Common myeloid progenitor, CD34-positive (primary cell): Measurements from ENCODE around the gene MARCHF7.
A peak's percentile ranks its signal among the peaks of the same experiment; 100 is the strongest.
"Not testable (repeated sequence)": the region's sequence is repeated elsewhere in the genome, so short reads cannot be mapped to it uniquely, and the experiment has no call there.

Experiments used
- CTCF ChIA-PET: fragments of 350-600 bp; sonication (Branson Sonifier 250); formaldehyde crosslinking; loops from one replicate; lab custom pipeline; 2021; ENCODE audit warnings: antibody characterized with exemption; lab: Charles Lee
- POLR2A ChIA-PET: fragments of 350-600 bp; sonication (Branson Sonifier 250); formaldehyde crosslinking; loops from one replicate; lab custom pipeline; 2021; ENCODE audit warnings: antibody characterized with exemption; lab: Charles Lee
- DNase-seq, 3 donors: peaks; one replicate each; pipeline versions ENCODE4 v3.0.0 to v3.0.0-alpha.2; 2013
- H3K27ac ChIP-seq, 2 experiments: 1 replicate in 1 of 2; 2 replicates in 1 of 2; pipeline ENCODE4 v1.7.0; 2013; ENCODE audit warnings: inconsistent platforms in 2 of 2, low read length in 2 of 2, mild to moderate bottlenecking in 2 of 2, low read depth in 1 of 2, moderate library complexity in 1 of 2; ENCODE audit not compliant: severe bottlenecking in 2 of 2, insufficient read depth in 1 of 2, poor library complexity in 1 of 2
- H3K27me3 ChIP-seq, 5 experiments: replicated peaks in 2 of 5; 1 replicate in 3 of 5; 2 replicates in 2 of 5; pipeline versions ENCODE4 v1.6.1 to v1.7.0; 2013; ENCODE audit warnings: low read length in 4 of 5, mild to moderate bottlenecking in 2 of 5, moderate library complexity in 2 of 5, inconsistent platforms in 1 of 5; ENCODE audit not compliant: insufficient read depth in 5 of 5, control insufficient read depth in 4 of 5
- H3K36me3 ChIP-seq, 4 experiments: 1 replicate in 2 of 4; 2 replicates in 2 of 4; pipeline versions ENCODE4 v1.6.1 to v1.7.0; 2013; ENCODE audit warnings: low read length in 3 of 4, control low read depth in 1 of 4, mild to moderate bottlenecking in 1 of 4; ENCODE audit not compliant: control insufficient read depth in 4 of 4, insufficient read depth in 4 of 4
- H3K4me1 ChIP-seq, 4 experiments: 1 replicate in 3 of 4; 2 replicates in 1 of 4; pipeline versions ENCODE4 v1.6.1 to v1.7.1; 2013; ENCODE audit warnings: low read length in 3 of 4, mild to moderate bottlenecking in 3 of 4, control low read depth in 1 of 4, inconsistent platforms in 1 of 4, moderate library complexity in 1 of 4; ENCODE audit not compliant: control insufficient read depth in 4 of 4, insufficient read depth in 4 of 4; ENCODE audit errors: control extremely low read depth in 1 of 4
- H3K4me3 ChIP-seq, 7 experiments: 1 replicate in 4 of 7; 2 replicates in 3 of 7; pipeline versions ENCODE4 v1.5.1 to v1.7.0; 2013; ENCODE audit warnings: mild to moderate bottlenecking in 7 of 7, low read length in 6 of 7, moderate library complexity in 6 of 7, inconsistent platforms in 2 of 7, low read depth in 2 of 7, control low read depth in 1 of 7; ENCODE audit not compliant: insufficient read depth in 4 of 7, control insufficient read depth in 1 of 7; ENCODE audit errors: extremely low read depth in 1 of 7
- H3K9me3 ChIP-seq, 5 experiments: 1 replicate in 4 of 5; 2 replicates in 1 of 5; pipeline versions ENCODE4 v1.6.1 to v1.7.1; 2013; ENCODE audit warnings: low read length in 4 of 5, mild to moderate bottlenecking in 2 of 5, inconsistent platforms in 1 of 5, low read depth in 1 of 5, moderate library complexity in 1 of 5; ENCODE audit not compliant: control insufficient read depth in 4 of 5, insufficient read depth in 2 of 5; ENCODE audit errors: control extremely low read depth in 1 of 5
- WGBS: methylation state at CpG from one replicate; pipeline ENCODE4 v1.1.5; 2013; ENCODE audit not compliant: insufficient coverage; 5-methylcytosine and 5-hydroxymethylcytosine counted together

Gene MARCHF7

DNA sequence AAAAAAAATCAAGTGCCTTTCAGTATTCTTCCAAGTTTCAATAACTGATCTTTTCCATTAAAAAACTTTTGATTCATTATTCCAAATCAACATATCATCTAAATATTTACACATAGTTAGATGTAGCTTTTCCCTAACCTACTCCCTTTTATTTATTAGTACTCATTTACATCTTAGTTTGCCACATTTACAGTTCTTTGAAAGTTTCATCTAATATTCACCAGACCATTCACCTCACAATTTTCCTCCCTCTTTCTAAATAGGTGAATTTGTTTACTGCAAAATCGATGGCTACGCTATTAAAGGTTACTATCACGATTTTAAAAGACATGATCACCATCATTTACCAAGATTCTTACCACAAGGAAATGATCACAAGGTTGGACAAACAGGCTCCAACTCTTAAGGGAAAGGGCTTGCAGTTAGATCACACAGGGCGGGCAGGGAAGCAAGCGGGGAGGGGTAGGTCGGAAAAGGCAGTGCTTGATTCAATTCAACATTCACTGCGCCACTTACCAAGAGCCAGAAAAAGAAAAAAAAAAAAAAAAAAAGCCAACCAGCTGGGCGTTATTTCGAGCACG lies 654 bp upstream of the MARCHF7 start:
- peaks cover 0 to 13% (median 12%) of the 10 kb centered on the region in 4 experiments for H3K36me3 ChIP-seq
- no peak for DNase-seq
- H3K27me3 ChIP-seq = no peaks in the 10 kb centered on the region
- CTCF ChIA-PET = interaction anchor here (0.8 to 2.2 kb wide), 11 partner anchors 8 to 202 kb away, joined by 3 to 16 read pairs (median 4); partner anchors contain the start of gene BAZ2B
- POLR2A ChIA-PET = interaction anchor here (0.8 to 1.3 kb wide), 6 partner anchors 8 to 34 kb away, joined by 3 to 6 read pairs (median 4); no protein-coding TSS in a partner anchor
- H3K4me1 ChIP-seq = peaks cover 19 to 39% (median 26%) of the 10 kb centered on the region in 4 experiments
- H3K27ac ChIP-seq = peak overlapping the region; percentile 98
- 0% methylated on average over 3 of the region's 10 CpGs for WGBS
- H3K9me3 ChIP-seq = no peaks in the 10 kb centered on the region
- H3K4me3 ChIP-seq = peak overlapping the region; percentile 73 to 100 (median 95)

DNA sequence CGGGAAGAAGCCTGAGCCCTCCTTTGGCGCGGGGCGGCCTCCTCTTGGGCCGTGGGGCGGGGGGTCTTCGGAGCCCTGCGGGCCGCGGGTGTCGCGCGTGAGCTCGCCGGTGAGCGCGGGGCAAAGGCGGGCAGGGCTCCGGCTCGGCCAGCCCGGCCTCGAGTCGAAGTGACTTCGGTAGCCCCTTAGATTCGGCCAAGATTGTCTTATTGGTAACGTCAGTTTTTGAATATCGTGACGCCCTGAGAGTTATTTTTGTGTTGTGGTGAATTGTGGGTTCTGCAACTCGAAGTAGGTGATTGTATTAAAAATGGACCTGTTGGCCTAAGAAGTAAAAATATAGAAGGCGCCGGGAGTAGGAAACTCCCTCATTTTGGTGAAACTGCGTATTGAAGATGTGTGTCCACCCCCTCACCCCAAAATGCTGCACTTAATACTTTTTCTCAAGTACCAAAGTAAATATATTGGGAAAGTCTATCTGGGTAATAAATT lies 669 bp downstream of the MARCHF7 start:
- ChIA-PET POLR2A (interaction anchor here (0.6 to 1.4 kb wide), 2 partner anchors 97 to 98 kb away, joined by 3 to 4 read pairs; partner anchors contain the start of gene BAZ2B), CTCF (interaction anchor here (0.9 to 2.2 kb wide), 5 partner anchors 9 to 326 kb away, joined by 3 to 16 read pairs (median 3); partner anchors contain the start of gene BAZ2B)
- DNase-seq = peak in 2 of 3 donors; percentile 57 to 65

DNA sequence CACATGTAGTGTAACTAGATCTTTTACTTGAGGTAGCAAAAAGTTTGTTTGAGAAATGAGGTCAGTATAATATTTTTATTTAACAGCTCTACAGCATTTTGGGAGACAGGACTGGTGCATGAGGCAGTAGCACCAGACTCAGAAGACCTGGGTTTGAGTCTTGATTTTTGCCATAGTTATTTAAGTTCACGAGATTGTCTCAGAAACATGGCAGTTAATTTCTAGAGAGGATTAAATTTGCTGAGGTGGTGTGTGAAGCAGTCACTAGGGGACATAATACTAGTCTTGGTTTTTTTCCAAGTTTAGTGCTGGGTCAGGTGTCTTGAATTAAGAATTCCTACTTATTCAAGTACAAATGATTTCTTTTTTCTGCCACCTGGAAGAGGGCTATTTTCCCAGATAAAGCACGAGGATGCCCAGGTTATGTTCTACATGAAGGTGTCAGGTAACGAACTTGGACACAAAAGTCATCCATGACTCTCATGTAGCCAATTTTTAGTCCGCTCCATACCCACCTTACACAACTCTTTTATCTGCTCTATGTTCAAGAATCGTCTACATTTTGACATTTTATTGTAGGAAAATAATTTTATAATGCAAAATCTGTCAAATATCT lies 1.4 kb downstream of the MARCHF7 start:
- peak; percentile 38 to 53 (median 43) for DNase-seq
- H3K36me3 ChIP-seq = peaks cover 7 to 30% (median 17%) of the 10 kb centered on the region in 4 experiments
- H3K27me3 ChIP-seq = no peaks in the 10 kb centered on the region
- H3K27ac ChIP-seq = peak overlapping the region; percentile 98
- no peaks in the 10 kb centered on the region for H3K9me3 ChIP-seq
- H3K4me1 ChIP-seq = peaks cover 19 to 45% (median 27%) of the 10 kb centered on the region in 4 experiments
- H3K4me3 ChIP-seq = peak overlapping the region in 6 of 7 experiments; percentile 91 to 100 (median 96)
- CTCF ChIA-PET = interaction anchor here (0.6 to 2.2 kb wide), 5 partner anchors 9 to 108 kb away, joined by 3 to 16 read pairs (median 3); no protein-coding TSS in a partner anchor
- POLR2A ChIA-PET = interaction anchor here (1.4 kb wide), 1 partner anchor 98 kb away, joined by 4 read pairs; the partner anchor contains the start of gene BAZ2B
- WGBS = 33% methylated on average over 2 of the region's 5 CpGs

More for the DNA sequence above, 669 bp downstream of the MARCHF7 start:
- H3K4me3 ChIP-seq = peak overlapping the region; percentile 73 to 100 (median 95)
- WGBS = 0% methylated on average over 25 of the region's 32 CpGs
- peaks cover 5 to 23% (median 17%) of the 10 kb centered on the region in 4 experiments for H3K36me3 ChIP-seq
- H3K4me1 ChIP-seq = peaks cover 19 to 45% (median 27%) of the 10 kb centered on the region in 4 experiments
- H3K27ac ChIP-seq = peak overlapping the region; percentile 98
- no peaks in the 10 kb centered on the region for H3K9me3 ChIP-seq
- H3K27me3 ChIP-seq = no peaks in the 10 kb centered on the region

DNA sequence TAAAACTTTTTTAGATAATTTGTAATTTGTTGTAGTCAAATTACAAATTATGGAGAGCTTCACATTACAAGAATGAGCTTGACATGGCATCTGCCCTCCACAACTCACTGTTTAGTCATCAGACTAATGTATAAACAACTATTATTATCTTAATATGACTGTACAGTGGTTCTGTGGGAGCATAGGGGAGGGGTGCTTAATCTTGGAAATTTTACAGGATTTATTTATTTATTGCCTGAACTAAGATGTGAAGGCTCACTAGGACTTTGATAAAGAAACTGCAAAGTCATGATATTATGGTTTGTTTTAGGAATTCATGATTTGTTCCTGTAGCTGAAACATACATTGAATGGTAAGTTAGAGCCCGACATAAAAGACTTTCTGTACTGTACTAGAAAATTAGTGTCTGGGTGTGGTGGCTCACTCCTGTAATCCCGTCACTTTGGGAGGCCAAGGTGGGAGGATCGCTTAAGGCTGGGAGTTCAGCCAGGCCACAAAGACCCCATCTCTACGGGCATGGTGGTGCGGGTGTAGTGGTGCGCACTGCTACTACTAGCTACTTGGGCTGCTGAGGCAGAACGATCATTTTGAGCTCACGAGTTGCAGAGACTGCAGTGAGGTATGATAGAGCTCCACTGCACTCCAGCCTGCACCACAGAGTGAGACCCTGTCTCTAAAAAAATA lies 2.1 kb downstream of the MARCHF7 start:
- 97% methylated on average over 6 of the region's 8 CpGs for WGBS
- POLR2A ChIA-PET = interaction anchor here (1.1 kb wide), 1 partner anchor 99 kb away, joined by 6 read pairs; no protein-coding TSS in a partner anchor

DNA sequence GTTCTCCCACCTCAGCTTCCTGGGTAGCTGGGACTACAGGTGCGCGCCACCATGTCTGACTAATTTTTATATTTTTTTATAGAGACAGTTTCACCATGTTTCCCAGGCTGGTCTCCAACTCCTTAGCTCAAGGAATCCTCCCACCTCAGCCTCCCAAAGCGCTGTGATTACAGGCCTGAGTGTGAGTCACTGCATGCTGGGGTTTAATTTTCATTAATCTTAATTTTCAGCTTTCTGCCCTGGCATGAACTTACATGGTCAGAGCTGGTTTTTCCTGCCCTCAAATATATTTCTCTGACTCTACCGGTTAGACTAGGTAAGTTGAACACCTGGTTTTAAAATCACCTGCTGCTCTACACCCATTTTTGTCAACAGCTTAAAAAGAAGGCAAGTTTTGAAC lies 3.1 kb downstream of the MARCHF7 start:
- no peak overlapping the region for H3K27ac ChIP-seq
- WGBS = no CpG with 5 or more reads among the region's 4 CpGs
- peaks cover 7 to 47% (median 30%) of the 10 kb centered on the region in 4 experiments for H3K36me3 ChIP-seq
- no peaks in the 10 kb centered on the region for H3K9me3 ChIP-seq
- no peak overlapping the region for H3K4me3 ChIP-seq
- POLR2A ChIA-PET = interaction anchor here (1.1 kb wide), 1 partner anchor 100 kb away, joined by 6 read pairs; no protein-coding TSS in a partner anchor
- H3K4me1 ChIP-seq = peaks cover 19 to 43% (median 27%) of the 10 kb centered on the region in 4 experiments
- CTCF ChIA-PET = interaction anchor here (0.7 to 2.4 kb wide), 6 partner anchors 8 to 120 kb away, joined by 3 to 9 read pairs (median 4); no protein-coding TSS in a partner anchor
- no peaks in the 10 kb centered on the region for H3K27me3 ChIP-seq
- no peak for DNase-seq

More for the DNA sequence above, 2.1 kb downstream of the MARCHF7 start:
- Histone ChIP-seq H3K27me3 (no peaks in the 10 kb centered on the region), H3K36me3 (peaks cover 7 to 37% (median 23%) of the 10 kb centered on the region in 4 experiments), H3K4me1 (peaks cover 19 to 45% (median 27%) of the 10 kb centered on the region in 4 experiments), H3K4me3 (peak overlapping the region in 5 of 7 experiments; percentile 12 to 99 (median 95)), H3K27ac (peak overlapping the region; percentile 98), H3K9me3 (no peaks in the 10 kb centered on the region)
- CTCF ChIA-PET = interaction anchor here (0.6 to 2.4 kb wide), 9 partner anchors 9 to 157 kb away, joined by 3 to 9 read pairs (median 3); no protein-coding TSS in a partner anchor
- DNase-seq = no peak

DNA sequence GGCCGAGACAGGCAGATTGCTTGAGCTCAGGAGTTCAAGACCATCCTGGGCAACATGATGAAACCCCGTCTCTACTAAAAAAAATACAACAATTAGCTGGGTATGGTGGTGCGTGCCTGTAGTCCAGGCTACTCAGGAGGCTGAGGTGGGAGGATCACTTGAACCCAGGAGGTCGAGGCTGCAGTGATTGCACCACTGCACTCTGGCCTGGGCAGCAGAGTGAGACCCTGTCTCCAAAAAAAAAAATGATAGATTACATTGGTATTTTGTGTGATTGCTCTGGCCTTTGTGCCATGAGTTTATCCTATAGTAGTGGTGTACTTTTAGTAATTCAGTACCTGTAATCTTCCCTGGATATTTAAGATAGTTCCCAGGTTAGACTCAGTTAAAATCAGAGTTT lies 4.1 kb downstream of the MARCHF7 start:
- DNase-seq, H3K4me3 ChIP-seq, H3K9me3 ChIP-seq, H3K27me3 ChIP-seq, POLR2A ChIA-PET: not testable (repeated sequence)
- H3K36me3 ChIP-seq = peaks cover 7 to 56% (median 33%) of the 10 kb centered on the region in 4 experiments
- peaks cover 12 to 34% (median 18%) of the 10 kb centered on the region in 4 experiments for H3K4me1 ChIP-seq
- CTCF ChIA-PET = interaction anchor here (1.0 to 2.4 kb wide), 4 partner anchors 12 to 111 kb away, joined by 3 to 9 read pairs (median 3); no protein-coding TSS in a partner anchor
- H3K27ac ChIP-seq = peak overlapping the region in 1 of 2 experiments; percentile 19
- 93% methylated on average over 2 of the region's 4 CpGs for WGBS
